ENCODE results near the gene COL23A1. TPM values are rescaled to one million over a fixed set of nuclear protein-coding genes. Genes with fewer than 3 reads are reported as not detected.

COL23A1 gene
- total RNA-seq, 2 experiments from 2014 or later: 0.11 TPM; not detected in 1

GRCh38 chr5:178427576-178428197, 162.5 kb downstream of the COL23A1 start:
- ATAC-seq (no peak), DNase-seq (no peak)
- ChIA-PET CTCF (interaction anchor here (0.7 kb wide), 1 partner anchor 34 kb away, joined by 3 read pairs; no protein-coding TSS in a partner anchor), POLR2A (no interaction called here)
- intact Hi-C loops (cut with micrococcal nuclease): no loop called here
- Mint-ChIP-seq H3K4me3 (no peak overlapping the region), H3K27ac (no peak overlapping the region), H3K4me1 (ENCODE audit: low read depth) (no peaks in the 10 kb centered on the region), H3K27me3 (no peaks in the 10 kb centered on the region), H3K9me3 (no peaks in the 10 kb centered on the region), H3K36me3 (ENCODE audit: low read depth) (no peaks in the 10 kb centered on the region)
- TF ChIP-seq, protein P1, sequence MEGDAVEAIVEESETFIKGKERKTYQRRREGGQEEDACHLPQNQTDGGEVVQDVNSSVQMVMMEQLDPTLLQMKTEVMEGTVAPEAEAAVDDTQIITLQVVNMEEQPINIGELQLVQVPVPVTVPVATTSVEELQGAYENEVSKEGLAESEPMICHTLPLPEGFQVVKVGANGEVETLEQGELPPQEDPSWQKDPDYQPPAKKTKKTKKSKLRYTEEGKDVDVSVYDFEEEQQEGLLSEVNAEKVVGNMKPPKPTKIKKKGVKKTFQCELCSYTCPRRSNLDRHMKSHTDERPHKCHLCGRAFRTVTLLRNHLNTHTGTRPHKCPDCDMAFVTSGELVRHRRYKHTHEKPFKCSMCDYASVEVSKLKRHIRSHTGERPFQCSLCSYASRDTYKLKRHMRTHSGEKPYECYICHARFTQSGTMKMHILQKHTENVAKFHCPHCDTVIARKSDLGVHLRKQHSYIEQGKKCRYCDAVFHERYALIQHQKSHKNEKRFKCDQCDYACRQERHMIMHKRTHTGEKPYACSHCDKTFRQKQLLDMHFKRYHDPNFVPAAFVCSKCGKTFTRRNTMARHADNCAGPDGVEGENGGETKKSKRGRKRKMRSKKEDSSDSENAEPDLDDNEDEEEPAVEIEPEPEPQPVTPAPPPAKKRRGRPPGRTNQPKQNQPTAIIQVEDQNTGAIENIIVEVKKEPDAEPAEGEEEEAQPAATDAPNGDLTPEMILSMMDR (IDR thresholded peaks at IDR 0.05): no peak

- ATAC-seq (no peak), DNase-seq (no peak)
- no peaks in the 10 kb centered on the region for H3K36me3 Mint-ChIP-seq (ENCODE audit: low read depth)
- no peaks in the 10 kb centered on the region for H3K9me3 Mint-ChIP-seq
- no peak overlapping the region for H3K27ac Mint-ChIP-seq
- ChIA-PET CTCF (interaction anchor here (0.7 kb wide), 1 partner anchor 35 kb away, joined by 3 read pairs; no protein-coding TSS in a partner anchor), POLR2A (no interaction called here)
- H3K4me1 Mint-ChIP-seq (ENCODE audit: low read depth): no peaks in the 10 kb centered on the region
- H3K27me3 Mint-ChIP-seq: no peaks in the 10 kb centered on the region
- no peak overlapping the region for H3K4me3 Mint-ChIP-seq
- TF ChIP-seq, protein P1 (IDR thresholded peaks at IDR 0.05): no peak
- intact Hi-C loops (cut with micrococcal nuclease): no loop called here
Observed at GRCh38 chr5:178426326-178427130, 163.7 kb downstream of the COL23A1 start.

DNA sequence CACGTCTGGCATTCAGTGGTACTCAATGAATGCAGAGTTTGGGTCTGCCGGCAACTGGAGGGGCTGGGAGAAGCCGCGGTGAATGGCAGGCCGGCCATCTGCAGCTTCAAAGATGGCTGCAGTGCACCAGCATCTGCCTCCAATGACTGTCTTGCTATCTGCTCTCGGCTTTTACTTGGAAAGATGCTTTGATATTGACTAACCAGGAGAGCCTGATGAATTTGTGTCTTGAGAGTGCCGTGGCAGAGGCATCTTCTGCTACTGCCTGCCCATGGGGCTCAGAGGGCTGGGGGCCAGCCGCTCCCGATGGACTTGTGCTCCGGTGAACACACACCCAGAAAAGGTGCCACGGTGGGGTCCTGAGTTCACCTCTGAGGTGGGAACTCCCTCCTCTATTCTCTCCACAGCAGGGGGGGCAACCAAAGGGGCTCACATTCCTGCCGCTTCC, 164.5 kb downstream of the COL23A1 start:
- H3K4me3 Mint-ChIP-seq: no peak overlapping the region
- no peaks in the 10 kb centered on the region for H3K27me3 Mint-ChIP-seq
- no peak for ATAC-seq
- CTCF ChIA-PET: no interaction called here
- H3K9me3 Mint-ChIP-seq: no peaks in the 10 kb centered on the region
- H3K36me3 Mint-ChIP-seq (ENCODE audit: low read depth): no peaks in the 10 kb centered on the region
- no peaks in the 10 kb centered on the region for H3K4me1 Mint-ChIP-seq (ENCODE audit: low read depth)
- no peak overlapping the region for H3K27ac Mint-ChIP-seq
- intact Hi-C loops (cut with micrococcal nuclease): no loop called here
- no peak for DNase-seq
- TF ChIP-seq, protein P1 (IDR thresholded peaks at IDR 0.05): no peak
- POLR2A ChIA-PET: no interaction called here

DNA sequence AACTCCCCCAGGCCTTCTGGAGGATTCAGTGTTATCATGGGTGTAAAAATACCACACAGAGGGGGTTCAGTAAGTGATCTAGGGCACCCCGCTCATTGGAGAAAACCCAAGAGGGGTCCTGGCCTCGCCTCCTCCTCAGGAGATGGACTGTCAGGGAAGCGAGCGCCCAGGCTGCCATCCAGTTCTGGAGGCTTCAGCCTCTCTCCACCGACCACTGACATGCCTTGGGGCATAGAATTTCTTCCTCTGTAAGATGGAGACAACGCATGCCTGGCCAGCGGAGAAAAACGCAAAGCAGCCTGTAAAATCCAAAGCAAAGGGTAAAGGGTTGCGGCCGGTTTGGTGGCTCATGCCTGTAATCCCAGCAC, 165.4 kb downstream of the COL23A1 start:
- Mint-ChIP-seq H3K36me3 (ENCODE audit: low read depth) (no peaks in the 10 kb centered on the region), H3K27me3 (no peaks in the 10 kb centered on the region), H3K27ac (no peak overlapping the region), H3K4me1 (ENCODE audit: low read depth) (no peaks in the 10 kb centered on the region), H3K4me3 (no peak overlapping the region), H3K9me3 (no peaks in the 10 kb centered on the region)
- POLR2A ChIA-PET: interaction anchor here (0.6 kb wide), 1 partner anchor 317 kb away, joined by 3 read pairs; no protein-coding TSS in a partner anchor
- DNase-seq (no peak), ATAC-seq (no peak)
- CTCF ChIA-PET: no interaction called here
- intact Hi-C loops (cut with micrococcal nuclease): no loop called here
- TF ChIP-seq, protein P1 (IDR thresholded peaks at IDR 0.05): no peak
